A673 (cell line): Measurements from ENCODE around the gene SLC4A7. TPM values are rescaled to one million over a fixed set of nuclear protein-coding genes. Genes with fewer than 3 reads are reported as not detected.

Experiments used
- BruUV-seq: library from RNA; stranded (reverse); fragments of 400-500 nt; replicated peaks from 2 replicates; lab custom pipeline; 2021; lab: Mats Ljungman, UMichigan
- CTCF ChIA-PET: fragments of 300-600 bp; sonication (Branson Sonifier 250); formaldehyde crosslinking; loops from one replicate; lab custom pipeline; 2022; ENCODE audit warnings: antibody characterized with exemption; lab: Charles Lee
- POLR2A ChIA-PET: fragments of 300-600 bp; sonication (Branson Sonifier 250); formaldehyde crosslinking; loops from one replicate; lab custom pipeline; 2022; ENCODE audit warnings: antibody characterized with exemption; ENCODE audit not compliant: low non-redundant PET; lab: Charles Lee
- DNase-seq: peaks from one replicate; pipeline ENCODE4 v3.0.0-alpha.2; 2015; ENCODE audit warnings: low spot score
- H3K27ac ChIP-seq: fragments of 200-600 bp; sonication (generic); 2 replicates; pipeline ENCODE4 v1.5.1; 2016; ENCODE audit warnings: mixed run types, low read depth, mild to moderate bottlenecking, mixed read lengths, antibody characterized with exemption, low read length; ENCODE audit not compliant: poor library complexity, severe bottlenecking
- H3K27me3 ChIP-seq: fragments of 200-600 bp; sonication (generic); replicated peaks from 2 replicates; pipeline ENCODE4 v1.6.1; 2017; ENCODE audit warnings: mixed run types, low read depth, mild to moderate bottlenecking, mixed read lengths, antibody characterized with exemption, low read length; ENCODE audit not compliant: insufficient read depth, poor library complexity
- H3K36me3 ChIP-seq: fragments of 200-600 bp; sonication (generic); 2 replicates; pipeline ENCODE4 v1.6.1; 2016; ENCODE audit warnings: mixed run types, mild to moderate bottlenecking, mixed read lengths, antibody characterized with exemption, low read length; ENCODE audit not compliant: insufficient read depth, poor library complexity, severe bottlenecking
- H3K4me1 ChIP-seq: fragments of 200-600 bp; sonication (generic); 2 replicates; pipeline ENCODE4 v1.6.1; 2017; ENCODE audit warnings: mixed run types, mild to moderate bottlenecking, mixed read lengths, antibody characterized with exemption, low read length; ENCODE audit not compliant: insufficient read depth, poor library complexity, severe bottlenecking
- H3K4me3 ChIP-seq: fragments of 200-600 bp; sonication (generic); 2 replicates; pipeline ENCODE4 v1.5.1; 2016; ENCODE audit warnings: low read depth, mixed run types, mild to moderate bottlenecking, mixed read lengths, low read length; ENCODE audit not compliant: poor library complexity, severe bottlenecking
- H3K9me3 ChIP-seq: fragments of 200-600 bp; sonication (generic); 2 replicates; pipeline ENCODE4 v1.6.1; 2016; ENCODE audit warnings: mixed run types, low read depth, mild to moderate bottlenecking, mixed read lengths, antibody characterized with exemption, low read length; ENCODE audit not compliant: poor library complexity, severe bottlenecking
- EZH2 ChIP-seq: fragments of 200-600 bp; sonication (generic); IDR thresholded peaks from 2 replicates; pipeline ENCODE4 v1.6.1; 2017; ENCODE audit warnings: borderline replicate concordance, low read depth, mild to moderate bottlenecking, mixed read lengths, antibody characterized with exemption, low read length; ENCODE audit not compliant: poor library complexity, severe bottlenecking
- intact Hi-C: fragments of 100-400 bp; cut with micrococcal nuclease; formaldehyde crosslinking; loops from one replicate; pipeline ENCODE4 v1.10.0; 2022; ENCODE audit not compliant: unreplicated experiment
- total RNA-seq: library from RNA; stranded (reverse); gene quantifications from 2 replicates; pipeline ENCODE4 v1.2.3, GENCODE V29; 2021
- TF ChIP-seq, protein P1 (sequence below): fragments of 300-800, 200-600 bp; sonication (generic); conservative IDR thresholded peaks from 2 replicates; pipeline ENCODE4 v1.5.1; 2017; ENCODE audit warnings: low read depth, mild to moderate bottlenecking, antibody characterized with exemption, low read length, moderate library complexity, mixed read lengths

SLC4A7 gene
- total RNA-seq, 1 experiment from 2014 or later, result 22.6 TPM

DNA sequence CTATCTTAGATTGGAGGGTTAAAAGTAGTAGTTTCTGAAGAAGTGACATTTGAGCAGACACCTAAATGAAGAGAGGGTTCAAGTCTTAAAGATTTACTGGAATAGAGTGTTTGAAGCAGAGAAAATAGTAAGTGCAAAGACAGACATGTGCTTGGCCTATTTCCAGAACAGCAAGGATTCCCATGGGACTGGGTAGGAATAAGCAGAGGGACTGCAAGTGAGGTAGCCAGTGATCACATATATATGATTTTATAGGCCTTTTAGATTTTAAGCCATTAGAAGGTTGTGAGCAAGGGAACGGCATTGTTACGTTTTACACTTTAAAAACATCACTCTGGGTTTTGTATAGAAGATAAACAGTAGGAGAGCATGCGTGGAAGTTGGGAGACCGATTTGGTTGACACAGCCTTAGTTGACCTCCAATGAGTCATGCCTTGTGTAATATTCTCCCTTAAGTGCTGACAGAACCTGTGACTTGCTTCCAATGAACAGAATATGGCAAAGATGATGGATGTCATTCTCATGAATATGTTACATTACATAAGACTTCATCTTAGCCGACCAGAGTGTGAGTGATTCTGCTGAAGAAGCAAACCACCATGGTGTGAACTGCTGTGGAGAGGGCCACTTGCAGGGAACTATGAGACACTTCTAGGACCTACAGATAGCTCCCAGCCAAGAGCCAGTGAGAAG lies 37.1 kb upstream of the SLC4A7 start:
- TF ChIP-seq EZH2, result no peak
- TF ChIP-seq, protein P1, sequence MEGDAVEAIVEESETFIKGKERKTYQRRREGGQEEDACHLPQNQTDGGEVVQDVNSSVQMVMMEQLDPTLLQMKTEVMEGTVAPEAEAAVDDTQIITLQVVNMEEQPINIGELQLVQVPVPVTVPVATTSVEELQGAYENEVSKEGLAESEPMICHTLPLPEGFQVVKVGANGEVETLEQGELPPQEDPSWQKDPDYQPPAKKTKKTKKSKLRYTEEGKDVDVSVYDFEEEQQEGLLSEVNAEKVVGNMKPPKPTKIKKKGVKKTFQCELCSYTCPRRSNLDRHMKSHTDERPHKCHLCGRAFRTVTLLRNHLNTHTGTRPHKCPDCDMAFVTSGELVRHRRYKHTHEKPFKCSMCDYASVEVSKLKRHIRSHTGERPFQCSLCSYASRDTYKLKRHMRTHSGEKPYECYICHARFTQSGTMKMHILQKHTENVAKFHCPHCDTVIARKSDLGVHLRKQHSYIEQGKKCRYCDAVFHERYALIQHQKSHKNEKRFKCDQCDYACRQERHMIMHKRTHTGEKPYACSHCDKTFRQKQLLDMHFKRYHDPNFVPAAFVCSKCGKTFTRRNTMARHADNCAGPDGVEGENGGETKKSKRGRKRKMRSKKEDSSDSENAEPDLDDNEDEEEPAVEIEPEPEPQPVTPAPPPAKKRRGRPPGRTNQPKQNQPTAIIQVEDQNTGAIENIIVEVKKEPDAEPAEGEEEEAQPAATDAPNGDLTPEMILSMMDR, result no peak
- Histone ChIP-seq H3K36me3 (no peaks in the 10 kb centered on the region), H3K27ac (no peak overlapping the region), H3K4me1 (peaks cover 5% of the 10 kb centered on the region), H3K27me3 (no peaks in the 10 kb centered on the region), H3K4me3 (no peak overlapping the region), H3K9me3 (no peaks in the 10 kb centered on the region)
- intact Hi-C loops, result no loop called here
- CTCF ChIA-PET, result no interaction called here
- no peak for DNase-seq
- no TSS peak for BruUV-seq
- POLR2A ChIA-PET, result no interaction called here

DNA sequence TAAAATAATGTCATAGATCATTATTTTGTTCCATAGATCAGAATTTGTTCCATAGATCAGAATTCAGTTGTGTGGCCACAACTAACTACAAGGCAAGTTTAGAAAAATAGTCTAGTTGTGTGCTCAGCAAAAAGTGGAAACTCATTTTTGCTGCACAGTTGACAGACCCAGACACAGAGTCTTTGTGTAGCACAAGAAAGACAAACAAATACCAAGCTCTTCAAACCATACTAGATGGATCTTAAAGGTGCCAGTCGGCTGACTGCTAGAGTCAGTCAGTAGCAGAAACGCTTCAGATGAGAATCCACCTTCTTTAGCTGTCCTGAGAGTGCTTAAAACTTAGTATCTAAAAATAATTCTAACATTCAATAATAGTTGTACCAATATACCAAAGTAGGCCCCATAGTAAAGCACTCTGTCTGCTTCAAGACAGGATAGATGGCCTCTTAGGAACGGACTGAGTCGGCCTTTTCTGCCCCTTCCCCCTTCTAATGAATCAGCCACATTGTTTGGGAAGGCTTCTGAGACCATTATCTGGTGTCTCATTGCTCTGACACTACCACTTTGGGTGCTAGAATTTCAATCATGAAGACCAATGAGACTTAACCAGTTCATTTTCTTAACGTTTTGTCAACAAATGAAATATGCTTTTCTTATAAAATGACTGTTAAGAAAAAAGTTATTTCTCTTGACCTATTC lies 27.7 kb upstream of the SLC4A7 start:
- Histone ChIP-seq H3K4me1 (no peaks in the 10 kb centered on the region), H3K27ac (no peak overlapping the region), H3K9me3 (no peaks in the 10 kb centered on the region), H3K27me3 (no peaks in the 10 kb centered on the region), H3K36me3 (no peaks in the 10 kb centered on the region), H3K4me3 (no peak overlapping the region)
- intact Hi-C loops, result no loop called here
- no peak for DNase-seq
- no TSS peak for BruUV-seq
- ChIA-PET CTCF (no interaction called here), POLR2A (no interaction called here)
- TF ChIP-seq, protein P1, result no peak
- no peak for TF ChIP-seq EZH2

DNA sequence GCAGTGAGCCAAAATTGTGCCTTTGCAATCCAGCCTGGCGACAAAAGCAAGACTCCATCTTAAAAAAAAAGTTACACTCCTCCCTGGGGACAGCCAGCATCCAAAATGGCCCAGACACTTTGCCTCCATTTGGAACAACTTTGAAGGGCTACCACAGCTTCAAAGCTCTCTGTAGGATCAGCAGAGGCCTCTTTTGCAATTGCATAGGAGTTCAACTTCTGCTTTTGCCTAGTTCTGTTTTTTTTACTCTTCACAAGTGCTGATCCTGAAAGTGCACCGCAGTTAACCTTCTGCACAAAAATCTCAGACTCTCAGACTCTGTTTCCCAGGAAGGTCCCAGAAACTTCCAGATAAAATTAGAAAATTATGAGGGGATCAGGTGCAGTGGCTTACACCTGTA lies 25.2 kb upstream of the SLC4A7 start:
- Histone ChIP-seq H3K27ac (no peak overlapping the region), H3K4me3 (no peak overlapping the region), H3K36me3 (no peaks in the 10 kb centered on the region), H3K4me1 (no peaks in the 10 kb centered on the region), H3K9me3 (no peaks in the 10 kb centered on the region), H3K27me3 (no peaks in the 10 kb centered on the region)
- ChIA-PET POLR2A (no interaction called here), CTCF (no interaction called here)
- TF ChIP-seq, protein P1, result no peak
- TF ChIP-seq EZH2, result no peak
- no peak for DNase-seq
- BruUV-seq, result no TSS peak
- intact Hi-C loops, result no loop called here
